ENCODE results near the gene BRIP1. TPM values are rescaled to one million over a fixed set of nuclear protein-coding genes. Genes with fewer than 3 reads are reported as not detected.

BRIP1 gene
- total RNA-seq, 1 experiment from 2014 or later: 13.8 TPM

GRCh38 chr17:61803796-61804195 lies 59.5 kb downstream of the BRIP1 start:
- H3K27me3 Mint-ChIP-seq (ENCODE audit: low read depth): no peaks in the 10 kb centered on the region
- ChIA-PET POLR2A (no interaction called here), CTCF (no interaction called here)
- no peak for TF ChIP-seq NFE2L1 (CRISPR knock-in tag; IDR thresholded peaks at IDR 0.05)
- TF ChIP-seq, protein P1, sequence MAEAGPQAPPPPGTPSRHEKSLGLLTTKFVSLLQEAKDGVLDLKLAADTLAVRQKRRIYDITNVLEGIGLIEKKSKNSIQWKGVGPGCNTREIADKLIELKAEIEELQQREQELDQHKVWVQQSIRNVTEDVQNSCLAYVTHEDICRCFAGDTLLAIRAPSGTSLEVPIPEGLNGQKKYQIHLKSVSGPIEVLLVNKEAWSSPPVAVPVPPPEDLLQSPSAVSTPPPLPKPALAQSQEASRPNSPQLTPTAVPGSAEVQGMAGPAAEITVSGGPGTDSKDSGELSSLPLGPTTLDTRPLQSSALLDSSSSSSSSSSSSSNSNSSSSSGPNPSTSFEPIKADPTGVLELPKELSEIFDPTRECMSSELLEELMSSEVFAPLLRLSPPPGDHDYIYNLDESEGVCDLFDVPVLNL (CRISPR knock-in tag; IDR thresholded peaks at IDR 0.05; ENCODE audit: borderline replicate concordance, low read depth): no peak
- TF ChIP-seq SOX15 (CRISPR knock-in tag; IDR thresholded peaks at IDR 0.05): no peak
- TF ChIP-seq CREB1 (CRISPR knock-in tag; IDR thresholded peaks at IDR 0.05): no peak
- no peak for TF ChIP-seq SMAD3 (CRISPR knock-in tag; IDR thresholded peaks at IDR 0.05; ENCODE audit: borderline replicate concordance)
- no peak for TF ChIP-seq JUN (CRISPR knock-in tag; IDR thresholded peaks at IDR 0.05)
- TF ChIP-seq, protein P2, sequence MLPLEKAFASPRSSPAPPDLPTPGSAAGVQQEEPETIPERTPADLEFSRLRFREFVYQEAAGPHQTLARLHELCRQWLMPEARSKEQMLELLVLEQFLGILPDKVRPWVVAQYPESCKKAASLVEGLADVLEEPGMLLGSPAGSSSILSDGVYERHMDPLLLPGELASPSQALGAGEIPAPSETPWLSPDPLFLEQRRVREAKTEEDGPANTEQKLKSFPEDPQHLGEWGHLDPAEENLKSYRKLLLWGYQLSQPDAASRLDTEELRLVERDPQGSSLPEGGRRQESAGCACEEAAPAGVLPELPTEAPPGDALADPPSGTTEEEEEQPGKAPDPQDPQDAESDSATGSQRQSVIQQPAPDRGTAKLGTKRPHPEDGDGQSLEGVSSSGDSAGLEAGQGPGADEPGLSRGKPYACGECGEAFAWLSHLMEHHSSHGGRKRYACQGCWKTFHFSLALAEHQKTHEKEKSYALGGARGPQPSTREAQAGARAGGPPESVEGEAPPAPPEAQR (CRISPR knock-in tag; IDR thresholded peaks at IDR 0.05): no peak
- no peak for TF ChIP-seq TEAD4 (CRISPR knock-in tag; IDR thresholded peaks at IDR 0.05)
- TF ChIP-seq, protein P3, sequence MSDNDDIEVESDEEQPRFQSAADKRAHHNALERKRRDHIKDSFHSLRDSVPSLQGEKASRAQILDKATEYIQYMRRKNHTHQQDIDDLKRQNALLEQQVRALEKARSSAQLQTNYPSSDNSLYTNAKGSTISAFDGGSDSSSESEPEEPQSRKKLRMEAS (CRISPR knock-in tag; IDR thresholded peaks at IDR 0.05): no peak
- TF ChIP-seq CTCF (IDR thresholded peaks at IDR 0.05): no peak
- TF ChIP-seq ZNF138 (CRISPR knock-in tag; conservative IDR thresholded peaks at IDR 0.05): no peak
- no peak for TF ChIP-seq JAZF1 (CRISPR knock-in tag; IDR thresholded peaks at IDR 0.05)
- TF ChIP-seq TCF7 (CRISPR knock-in tag; IDR thresholded peaks at IDR 0.05; ENCODE audit: low read depth): no peak
- no peak for TF ChIP-seq FOXK1 (CRISPR knock-in tag; IDR thresholded peaks at IDR 0.05)
- no peak for TF ChIP-seq ZNF512 (CRISPR knock-in tag; IDR thresholded peaks at IDR 0.05; ENCODE audit: borderline replicate concordance)
- TF ChIP-seq, protein P4, sequence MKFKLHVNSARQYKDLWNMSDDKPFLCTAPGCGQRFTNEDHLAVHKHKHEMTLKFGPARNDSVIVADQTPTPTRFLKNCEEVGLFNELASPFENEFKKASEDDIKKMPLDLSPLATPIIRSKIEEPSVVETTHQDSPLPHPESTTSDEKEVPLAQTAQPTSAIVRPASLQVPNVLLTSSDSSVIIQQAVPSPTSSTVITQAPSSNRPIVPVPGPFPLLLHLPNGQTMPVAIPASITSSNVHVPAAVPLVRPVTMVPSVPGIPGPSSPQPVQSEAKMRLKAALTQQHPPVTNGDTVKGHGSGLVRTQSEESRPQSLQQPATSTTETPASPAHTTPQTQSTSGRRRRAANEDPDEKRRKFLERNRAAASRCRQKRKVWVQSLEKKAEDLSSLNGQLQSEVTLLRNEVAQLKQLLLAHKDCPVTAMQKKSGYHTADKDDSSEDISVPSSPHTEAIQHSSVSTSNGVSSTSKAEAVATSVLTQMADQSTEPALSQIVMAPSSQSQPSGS (CRISPR knock-in tag; IDR thresholded peaks at IDR 0.05; ENCODE audit: borderline replicate concordance, low read depth): no peak
- TF ChIP-seq CBFB (CRISPR knock-in tag; IDR thresholded peaks at IDR 0.05; ENCODE audit: low read depth): no peak
- no peak overlapping the region for H3K27ac Mint-ChIP-seq
- ATAC-seq (no peak), DNase-seq (ENCODE audit: low spot score) (no peak)
- peaks cover 4% of the 10 kb centered on the region for H3K4me1 Mint-ChIP-seq
- no peaks in the 10 kb centered on the region for H3K9me3 Mint-ChIP-seq
- no peak overlapping the region for H3K4me3 Mint-ChIP-seq
- no peaks in the 10 kb centered on the region for H3K36me3 Mint-ChIP-seq

DNA sequence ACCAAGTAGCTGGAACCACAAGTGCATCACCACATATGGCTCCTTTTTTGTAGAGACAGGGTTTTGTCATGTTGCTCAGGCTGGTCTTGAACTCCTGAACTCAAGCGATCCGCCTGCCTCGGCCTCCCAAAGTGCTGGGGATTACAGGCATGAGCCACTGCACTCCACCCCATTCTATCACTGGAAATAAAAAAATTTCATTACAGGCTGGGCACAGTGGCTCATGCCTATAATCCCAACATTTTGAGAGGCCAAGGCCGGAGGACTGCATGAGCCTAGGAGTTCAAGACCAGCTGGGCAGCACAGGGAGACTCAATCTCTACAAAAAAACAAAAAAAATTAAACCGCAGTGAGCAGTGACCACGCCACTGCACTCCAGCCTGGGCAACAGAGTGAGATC lies 60.1 kb downstream of the BRIP1 start:
- Mint-ChIP-seq H3K4me1 (peaks cover 4% of the 10 kb centered on the region), H3K27ac (no peak overlapping the region), H3K27me3 (ENCODE audit: low read depth) (no peaks in the 10 kb centered on the region), H3K36me3 (no peaks in the 10 kb centered on the region), H3K9me3 (no peaks in the 10 kb centered on the region), H3K4me3 (no peak overlapping the region)
- ChIA-PET CTCF (no interaction called here), POLR2A (no interaction called here)
- no peak for DNase-seq (ENCODE audit: low spot score)
- no peak for ATAC-seq
- no peak for TF ChIP-seq ZNF232 (CRISPR knock-in tag; IDR thresholded peaks at IDR 0.05)
- no peak for TF ChIP-seq CREB1 (CRISPR knock-in tag; IDR thresholded peaks at IDR 0.05)
- TF ChIP-seq, protein P5, sequence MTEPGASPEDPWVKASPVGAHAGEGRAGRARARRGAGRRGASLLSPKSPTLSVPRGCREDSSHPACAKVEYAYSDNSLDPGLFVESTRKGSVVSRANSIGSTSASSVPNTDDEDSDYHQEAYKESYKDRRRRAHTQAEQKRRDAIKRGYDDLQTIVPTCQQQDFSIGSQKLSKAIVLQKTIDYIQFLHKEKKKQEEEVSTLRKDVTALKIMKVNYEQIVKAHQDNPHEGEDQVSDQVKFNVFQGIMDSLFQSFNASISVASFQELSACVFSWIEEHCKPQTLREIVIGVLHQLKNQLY (CRISPR knock-in tag; IDR thresholded peaks at IDR 0.05): no peak
- no peak for TF ChIP-seq ETV6 (CRISPR knock-in tag; IDR thresholded peaks at IDR 0.05)
- TF ChIP-seq ERG (CRISPR knock-in tag; IDR thresholded peaks at IDR 0.05): no peak
- TF ChIP-seq, protein P6, sequence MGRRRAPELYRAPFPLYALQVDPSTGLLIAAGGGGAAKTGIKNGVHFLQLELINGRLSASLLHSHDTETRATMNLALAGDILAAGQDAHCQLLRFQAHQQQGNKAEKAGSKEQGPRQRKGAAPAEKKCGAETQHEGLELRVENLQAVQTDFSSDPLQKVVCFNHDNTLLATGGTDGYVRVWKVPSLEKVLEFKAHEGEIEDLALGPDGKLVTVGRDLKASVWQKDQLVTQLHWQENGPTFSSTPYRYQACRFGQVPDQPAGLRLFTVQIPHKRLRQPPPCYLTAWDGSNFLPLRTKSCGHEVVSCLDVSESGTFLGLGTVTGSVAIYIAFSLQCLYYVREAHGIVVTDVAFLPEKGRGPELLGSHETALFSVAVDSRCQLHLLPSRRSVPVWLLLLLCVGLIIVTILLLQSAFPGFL (CRISPR knock-in tag; IDR thresholded peaks at IDR 0.05; ENCODE audit: borderline replicate concordance): no peak
- no peak for TF ChIP-seq HMGXB4 (CRISPR knock-in tag; IDR thresholded peaks at IDR 0.05)
